Measurements from ENCODE around the gene GIMAP2. TPM values are rescaled to one million over a fixed set of nuclear protein-coding genes. Genes with fewer than 3 reads are reported as not detected.
A peak's percentile ranks its signal among the peaks of the same experiment; 100 is the strongest.

Gene GIMAP2
- total RNA-seq, 1 experiment from 2014 or later: 3.9 TPM

GRCh38 chr7:150686030-150686631 is 625 bp downstream of the GIMAP2 start:
- Mint-ChIP-seq H3K4me1 (ENCODE audit: low read depth, unreplicated experiment) (peaks cover 8% of the 10 kb centered on the region), H3K36me3 (ENCODE audit: insufficient read depth, unreplicated experiment) (no peaks in the 10 kb centered on the region), H3K27me3 (ENCODE audit: unreplicated experiment) (no peaks in the 10 kb centered on the region), H3K27ac (ENCODE audit: unreplicated experiment) (peak overlapping the region; percentile 60), H3K4me3 (ENCODE audit: low read depth, unreplicated experiment) (peak overlapping the region; percentile 55), H3K9me3 (ENCODE audit: low read depth, unreplicated experiment) (no peaks in the 10 kb centered on the region)
- intact Hi-C loops (cut with micrococcal nuclease; ENCODE audit: unreplicated experiment): no loop called here
- BruUV-seq (replicated peaks): no TSS peak
- CTCF ChIA-PET: no interaction called here
- no peak for DNase-seq
- TF ChIP-seq, protein P1, sequence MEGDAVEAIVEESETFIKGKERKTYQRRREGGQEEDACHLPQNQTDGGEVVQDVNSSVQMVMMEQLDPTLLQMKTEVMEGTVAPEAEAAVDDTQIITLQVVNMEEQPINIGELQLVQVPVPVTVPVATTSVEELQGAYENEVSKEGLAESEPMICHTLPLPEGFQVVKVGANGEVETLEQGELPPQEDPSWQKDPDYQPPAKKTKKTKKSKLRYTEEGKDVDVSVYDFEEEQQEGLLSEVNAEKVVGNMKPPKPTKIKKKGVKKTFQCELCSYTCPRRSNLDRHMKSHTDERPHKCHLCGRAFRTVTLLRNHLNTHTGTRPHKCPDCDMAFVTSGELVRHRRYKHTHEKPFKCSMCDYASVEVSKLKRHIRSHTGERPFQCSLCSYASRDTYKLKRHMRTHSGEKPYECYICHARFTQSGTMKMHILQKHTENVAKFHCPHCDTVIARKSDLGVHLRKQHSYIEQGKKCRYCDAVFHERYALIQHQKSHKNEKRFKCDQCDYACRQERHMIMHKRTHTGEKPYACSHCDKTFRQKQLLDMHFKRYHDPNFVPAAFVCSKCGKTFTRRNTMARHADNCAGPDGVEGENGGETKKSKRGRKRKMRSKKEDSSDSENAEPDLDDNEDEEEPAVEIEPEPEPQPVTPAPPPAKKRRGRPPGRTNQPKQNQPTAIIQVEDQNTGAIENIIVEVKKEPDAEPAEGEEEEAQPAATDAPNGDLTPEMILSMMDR (IDR thresholded peaks at IDR 0.05; ENCODE audit: unreplicated experiment): no peak

- intact Hi-C loops (cut with micrococcal nuclease; ENCODE audit: unreplicated experiment): no loop called here
- Mint-ChIP-seq H3K4me3 (ENCODE audit: low read depth, unreplicated experiment) (no peak overlapping the region), H3K9me3 (ENCODE audit: low read depth, unreplicated experiment) (no peaks in the 10 kb centered on the region), H3K36me3 (ENCODE audit: insufficient read depth, unreplicated experiment) (no peaks in the 10 kb centered on the region), H3K27ac (ENCODE audit: unreplicated experiment) (no peak overlapping the region), H3K27me3 (ENCODE audit: unreplicated experiment) (no peaks in the 10 kb centered on the region), H3K4me1 (ENCODE audit: low read depth, unreplicated experiment) (peaks cover 8% of the 10 kb centered on the region)
- BruUV-seq (replicated peaks): no TSS peak
- TF ChIP-seq, protein P1 (IDR thresholded peaks at IDR 0.05; ENCODE audit: unreplicated experiment): no peak
- CTCF ChIA-PET: no interaction called here
- no peak for DNase-seq
Measured at GRCh38 chr7:150688630-150689029, 3.1 kb downstream of the GIMAP2 start.

- no peak for DNase-seq
- Mint-ChIP-seq H3K4me1 (ENCODE audit: low read depth, unreplicated experiment) (no peaks in the 10 kb centered on the region), H3K27me3 (ENCODE audit: unreplicated experiment) (peaks cover 19% of the 10 kb centered on the region), H3K36me3 (ENCODE audit: insufficient read depth, unreplicated experiment) (no peaks in the 10 kb centered on the region), H3K9me3 (ENCODE audit: low read depth, unreplicated experiment) (no peaks in the 10 kb centered on the region), H3K27ac (ENCODE audit: unreplicated experiment) (no peak overlapping the region), H3K4me3 (ENCODE audit: low read depth, unreplicated experiment) (no peak overlapping the region)
- BruUV-seq (replicated peaks): no TSS peak
- CTCF ChIA-PET: no interaction called here
- TF ChIP-seq, protein P1 (IDR thresholded peaks at IDR 0.05; ENCODE audit: unreplicated experiment): no peak
- intact Hi-C loops (cut with micrococcal nuclease; ENCODE audit: unreplicated experiment): no loop called here
Measured at GRCh38 chr7:150695654-150696053, 10.1 kb downstream of the GIMAP2 start.

GRCh38 chr7:150703209-150703608 is 17.7 kb downstream of the GIMAP2 start:
- Mint-ChIP-seq H3K4me1 (ENCODE audit: low read depth, unreplicated experiment) (no peaks in the 10 kb centered on the region), H3K9me3 (ENCODE audit: low read depth, unreplicated experiment) (peaks cover 16% of the 10 kb centered on the region), H3K27ac (ENCODE audit: unreplicated experiment) (no peak overlapping the region), H3K27me3 (ENCODE audit: unreplicated experiment) (no peaks in the 10 kb centered on the region), H3K4me3 (ENCODE audit: low read depth, unreplicated experiment) (no peak overlapping the region), H3K36me3 (ENCODE audit: insufficient read depth, unreplicated experiment) (no peaks in the 10 kb centered on the region)
- no peak for DNase-seq
- CTCF ChIA-PET: no interaction called here
- TF ChIP-seq, protein P1 (IDR thresholded peaks at IDR 0.05; ENCODE audit: unreplicated experiment): no peak
- intact Hi-C loops (cut with micrococcal nuclease; ENCODE audit: unreplicated experiment): no loop called here
- no TSS peak for BruUV-seq (replicated peaks)

All from Calu3 (cell line).